HepG2 (cell line): ENCODE measurements around the gene EARS2. TPM values are rescaled to one million over a fixed set of nuclear protein-coding genes. Genes with fewer than 3 reads are reported as not detected.
A peak's percentile ranks its signal among the peaks of the same experiment; 100 is the strongest.

ENCODE experiments used
- AHR ChIP-seq: IDR thresholded peaks from 2 replicates; pipeline ENCODE4 v1.6.1; 2018; ENCODE audit warnings: missing genetic modification reagents, missing compliant biosample characterization
- ATF3 ChIP-seq: sonication (generic); formaldehyde crosslinking; IDR thresholded peaks from 2 replicates; pipeline ENCODE4 v1.4.0; 2020; ENCODE audit warnings: missing genetic modification reagents
- CREBL2 ChIP-seq: sonication (generic); formaldehyde crosslinking; IDR thresholded peaks from 2 replicates; pipeline ENCODE4 v1.8.1; 2023; ENCODE audit warnings: missing genetic modification reagents, mild to moderate bottlenecking, borderline replicate concordance
- CREM ChIP-seq, 2 experiments: sonication (generic) in 1 of 2; formaldehyde crosslinking in 1 of 2; IDR thresholded peaks; 2 replicates each; pipeline versions ENCODE4 v1.4.0 to v1.6.1; 2016 to 2020; ENCODE audit warnings: antibody characterized with exemption in 1 of 2, mild to moderate bottlenecking in 1 of 2, missing genetic modification reagents in 1 of 2
- ELF3 ChIP-seq: IDR thresholded peaks from 2 replicates; pipeline ENCODE4 v1.6.1; 2016; ENCODE audit warnings: missing genetic modification reagents, missing compliant biosample characterization
- ETV6 ChIP-seq: sonication (generic); formaldehyde crosslinking; conservative IDR thresholded peaks from 2 replicates; pipeline ENCODE4 v1.4.0; 2020; ENCODE audit warnings: missing genetic modification reagents
- HDAC6 ChIP-seq: fragments of 200-600 bp; sonication (generic); IDR thresholded peaks from 2 replicates; pipeline ENCODE4 v1.7.0; 2017; ENCODE audit warnings: mild to moderate bottlenecking, antibody characterized with exemption, low read length, low read depth
- HOXA5 ChIP-seq: sonication (generic); formaldehyde crosslinking; IDR thresholded peaks from 2 replicates; pipeline ENCODE4 v1.4.0; 2020; ENCODE audit warnings: missing genetic modification reagents
- MAFG ChIP-seq: sonication (generic); formaldehyde crosslinking; IDR thresholded peaks from 2 replicates; pipeline ENCODE4 v1.5.1; 2020; ENCODE audit warnings: mild to moderate bottlenecking, missing genetic modification reagents
- MAZ ChIP-seq, 2 experiments: sonication (generic) in 1 of 2; formaldehyde crosslinking in 1 of 2; IDR thresholded peaks; 2 replicates each; pipeline versions ENCODE4 v1.5.0 to v1.6.1; 2012 to 2020; ENCODE audit warnings: low read depth in 2 of 2, mild to moderate bottlenecking in 2 of 2, borderline replicate concordance in 1 of 2, improper control_type of control experiment in 1 of 2, low read length in 1 of 2, missing genetic modification reagents in 1 of 2, moderate library complexity in 1 of 2
- MEIS2 ChIP-seq: sonication (generic); formaldehyde crosslinking; IDR thresholded peaks from 2 replicates; pipeline ENCODE4 v1.9.0; 2021; ENCODE audit warnings: mild to moderate bottlenecking, missing genetic modification reagents
- MLLT10 ChIP-seq: sonication (generic); formaldehyde crosslinking; IDR thresholded peaks from 2 replicates; pipeline ENCODE4 v1.4.0; 2020; ENCODE audit warnings: missing genetic modification reagents
- NFIB ChIP-seq: sonication (generic); formaldehyde crosslinking; IDR thresholded peaks from 2 replicates; pipeline ENCODE4 v1.9.0; 2021; ENCODE audit warnings: missing genetic modification reagents, mild to moderate bottlenecking, borderline replicate concordance
- PBX2 ChIP-seq: IDR thresholded peaks from 2 replicates; pipeline ENCODE4 v1.6.1; 2016; ENCODE audit warnings: control low read depth
- SAFB2 ChIP-seq: sonication (generic); formaldehyde crosslinking; IDR thresholded peaks from 2 replicates; pipeline ENCODE4 v1.5.1; 2020; ENCODE audit warnings: missing genetic modification reagents, low read depth, mild to moderate bottlenecking, borderline replicate concordance
- SYNCRIP ChIP-seq: fragments of 200-400 bp; formaldehyde crosslinking; IDR thresholded peaks from 2 replicates; pipeline ENCODE4 v1.6.1; 2018; ENCODE audit warnings: mild to moderate bottlenecking, low read depth, low read length; ENCODE audit not compliant: insufficient read depth
- TCF12 ChIP-seq, 2 experiments: fragments of 450-650 bp in 1 of 2; sonication (generic) in 1 of 2; formaldehyde crosslinking in 1 of 2; IDR thresholded peaks; 2 replicates each; pipeline versions ENCODE4 v1.6.1 to v1.8.0; 2017 to 2022; ENCODE audit warnings: antibody characterized with exemption in 1 of 2, mild to moderate bottlenecking in 1 of 2, missing genetic modification reagents in 1 of 2, moderate library complexity in 1 of 2
- TOPORS ChIP-seq: sonication (generic); formaldehyde crosslinking; IDR thresholded peaks from 2 replicates; pipeline ENCODE4 v1.8.0; 2023; ENCODE audit warnings: mild to moderate bottlenecking, missing genetic modification reagents
- ZFP41 ChIP-seq: sonication (generic); formaldehyde crosslinking; IDR thresholded peaks from 2 replicates; pipeline ENCODE4 v1.4.0; 2020; ENCODE audit warnings: mild to moderate bottlenecking, missing genetic modification reagents, borderline replicate concordance
- ZNF484 ChIP-seq: sonication (generic); formaldehyde crosslinking; IDR thresholded peaks from 2 replicates; pipeline ENCODE4 v1.5.1; 2020; ENCODE audit warnings: mild to moderate bottlenecking, low read depth, missing genetic modification reagents, borderline replicate concordance
- ZNF496 ChIP-seq: sonication (generic); formaldehyde crosslinking; IDR thresholded peaks from 2 replicates; pipeline ENCODE4 v1.8.1; 2023; ENCODE audit warnings: mild to moderate bottlenecking, moderate library complexity, missing genetic modification reagents; ENCODE audit not compliant: insufficient replicate concordance
- ZNF678 ChIP-seq: sonication (generic); formaldehyde crosslinking; IDR thresholded peaks from 2 replicates; pipeline ENCODE4 v1.4.0; 2020; ENCODE audit warnings: mild to moderate bottlenecking, missing genetic modification reagents
- ZNF788 ChIP-seq: sonication (generic); formaldehyde crosslinking; IDR thresholded peaks from 2 replicates; pipeline ENCODE4 v1.5.0; 2020; ENCODE audit warnings: mild to moderate bottlenecking, missing genetic modification reagents, borderline replicate concordance
- ZNF839 ChIP-seq: sonication (generic); formaldehyde crosslinking; IDR thresholded peaks from 2 replicates; pipeline ENCODE4 v1.4.0; 2020; ENCODE audit warnings: missing genetic modification reagents, mild to moderate bottlenecking, borderline replicate concordance
- polyA plus RNA-seq, 8 experiments: library from polyadenylated mRNA; depleted of rRNA in 3 of 8; stranded (reverse) in 7 of 8; unstranded in 1 of 8; fragments of >200 nt; fragmentation: Illumina TruSeq in 4 of 8; extraction: Trizol in 4 of 8; gene quantifications; 2 replicates each; pipeline versions ENCODE4 v1.2.1 to v1.2.3, GENCODE V29; 2011 to 2016; ENCODE audit warnings: low read depth in 4 of 8, missing spikeins in 1 of 8, mixed read lengths in 1 of 8; ENCODE audit not compliant: insufficient read depth in 1 of 8
- total RNA-seq, 5 experiments: library from RNA; depleted of rRNA; stranded (reverse); fragments of >200 nt; fragmentation: Illumina TruSeq; extraction: Trizol; gene quantifications; 2 replicates each; pipeline ENCODE4 v1.2.3, GENCODE V29; 2016; ENCODE audit warnings: low read depth in 1 of 5

EARS2 gene
- total and polyA plus RNA-seq, 2 of the 13 experiments (the other 11 are each of a cell fraction or from before 2014, with no cell fraction given): 49.4 to 80.4 TPM

- TF ChIP-seq PBX2 (peak; percentile 89), ZNF678 (CRISPR knock-in tag) (0 out of 2 replicates have a peak, but pooled peaks have one; percentile 70), TOPORS (peak; percentile 43; the same call in 1 of the 2 replicates), SYNCRIP (no peak), SAFB2 (peak; percentile 52; the same call in 1 of the 2 replicates), ELF3 (peak; percentile 93), ZNF484 (no peak), MLLT10 (CRISPR knock-in tag) (no peak), MEIS2 (no peak; the same call in 1 of the 2 replicates), MAFG (CRISPR knock-in tag) (no peak), CREBL2 (peak; percentile 40; the same call in 1 of the 2 replicates), MAZ (IDR thresholded peaks at IDR 0.05; ENCODE audit: borderline replicate concordance, low read depth, low read length) (peak; percentile 96), MAZ (CRISPR knock-in tag; IDR thresholded peaks at IDR 0.05; ENCODE audit: low read depth) (peak; percentile 95), NFIB (CRISPR knock-in tag) (no peak), ATF3 (CRISPR knock-in tag) (peak; percentile 40; the same call in 1 of the 2 replicates), ZNF788 (CRISPR knock-in tag) (peak; percentile 88; the same call in 1 of the 2 replicates), ZNF839 (CRISPR knock-in tag) (peak; percentile 87; the same call in 1 of the 2 replicates), ETV6 (CRISPR knock-in tag) (no peak; the same call in 1 of the 2 replicates), TCF12 (IDR thresholded peaks at IDR 0.05) (no peak), TCF12 (CRISPR knock-in tag; IDR thresholded peaks at IDR 0.05) (peak; percentile 91; the same call in 1 of the 2 replicates), HOXA5 (CRISPR knock-in tag) (peak; percentile 96), ZNF496 (CRISPR knock-in tag) (no peak), CREM (IDR thresholded peaks at IDR 0.05) (peak; percentile 98), CREM (CRISPR knock-in tag; IDR thresholded peaks at IDR 0.05) (no peak; the same call in 1 of the 2 replicates), ZFP41 (CRISPR knock-in tag) (no peak; the same call in 1 of the 2 replicates), AHR (CRISPR knock-in tag) (peak; percentile 97), HDAC6 (peak; percentile 95)
Observed at GRCh38 chr16:23556881-23557778, at the start of gene EARS2, which contains the start of gene UBFD1 (continued).
